Measurements from ENCODE around the gene SIDT1. TPM values are rescaled to one million over a fixed set of nuclear protein-coding genes. Genes with fewer than 3 reads are reported as not detected.
A peak's percentile ranks its signal among the peaks of the same experiment; 100 is the strongest.

Gene SIDT1
- total RNA-seq, 6 experiments from 2014 or later, result 0.25 to 0.53 (median 0.35) TPM

- Histone ChIP-seq H3K36me3 (no peaks in the 10 kb centered on the region), H3K9me3 (no peaks in the 10 kb centered on the region), H3K27me3 (no peaks in the 10 kb centered on the region), H3K27ac (no peak overlapping the region), H3K4me1 (no peaks in the 10 kb centered on the region), H3K4me3 (no peak overlapping the region)
- peak in 1 of 4 donors; percentile 60 for ATAC-seq
- intact Hi-C loops (cut with DNase I), result no loop called here
- no peak for TF ChIP-seq POLR2A (IDR thresholded peaks at IDR 0.05)
- no peak for TF ChIP-seq CTCF (IDR thresholded peaks at IDR 0.05)
- WGBS (ENCODE audit: insufficient coverage, low coverage, low lambda C conversion rate, missing lambda C conversion rate), result 77% methylated on average over 1 of the region's 1 CpG
- DNase-seq, result no peak
Measured at GRCh38 chr3:113555138-113555537, 22.8 kb downstream of the SIDT1 start.

- H3K27ac ChIP-seq, result no peak overlapping the region
- no peaks in the 10 kb centered on the region for H3K9me3 ChIP-seq
- WGBS (ENCODE audit: insufficient coverage, low coverage, low lambda C conversion rate, missing lambda C conversion rate), result 94% methylated on average over 6 of the region's 6 CpGs
- intact Hi-C loops (cut with DNase I), result no loop called here
- H3K4me3 ChIP-seq, result no peak overlapping the region
- H3K4me1 ChIP-seq, result no peaks in the 10 kb centered on the region
- ATAC-seq, result no peak
- no peak for DNase-seq
- H3K27me3 ChIP-seq, result no peaks in the 10 kb centered on the region
- no peak for TF ChIP-seq CTCF (IDR thresholded peaks at IDR 0.05)
- TF ChIP-seq POLR2A (IDR thresholded peaks at IDR 0.05), result no peak
- H3K36me3 ChIP-seq, result no peaks in the 10 kb centered on the region
Measured at GRCh38 chr3:113556316-113556945, 24.1 kb downstream of the SIDT1 start.

- Histone ChIP-seq H3K9me3 (no peaks in the 10 kb centered on the region), H3K27ac (no peak overlapping the region), H3K4me1 (no peaks in the 10 kb centered on the region), H3K36me3 (no peaks in the 10 kb centered on the region), H3K27me3 (no peaks in the 10 kb centered on the region), H3K4me3 (no peak overlapping the region)
- ATAC-seq, result no peak
- TF ChIP-seq POLR2A (IDR thresholded peaks at IDR 0.05) (no peak), CTCF (IDR thresholded peaks at IDR 0.05) (no peak)
- 94% methylated on average over 7 of the region's 7 CpGs for WGBS (ENCODE audit: insufficient coverage, low coverage, low lambda C conversion rate, missing lambda C conversion rate)
- intact Hi-C loops (cut with DNase I), result no loop called here
- no peak for DNase-seq
Measured at GRCh38 chr3:113556946-113557335, 24.6 kb downstream of the SIDT1 start.

GRCh38 chr3:113557374-113557773, 25.0 kb downstream of the SIDT1 start:
- Histone ChIP-seq H3K27ac (no peak overlapping the region), H3K27me3 (no peaks in the 10 kb centered on the region), H3K9me3 (no peaks in the 10 kb centered on the region), H3K36me3 (no peaks in the 10 kb centered on the region), H3K4me1 (no peaks in the 10 kb centered on the region), H3K4me3 (no peak overlapping the region)
- intact Hi-C loops (cut with DNase I), result no loop called here
- ATAC-seq (no peak), DNase-seq (no peak)
- no peak for TF ChIP-seq CTCF (IDR thresholded peaks at IDR 0.05)
- no peak for TF ChIP-seq POLR2A (IDR thresholded peaks at IDR 0.05)

- Histone ChIP-seq H3K4me1 (no peaks in the 10 kb centered on the region), H3K4me3 (no peak overlapping the region), H3K9me3 (no peaks in the 10 kb centered on the region), H3K27ac (no peak overlapping the region), H3K36me3 (no peaks in the 10 kb centered on the region), H3K27me3 (no peaks in the 10 kb centered on the region)
- DNase-seq, result no peak
- TF ChIP-seq CTCF (IDR thresholded peaks at IDR 0.05) (no peak), POLR2A (IDR thresholded peaks at IDR 0.05) (no peak)
- intact Hi-C loops (cut with DNase I), result no loop called here
- no peak for ATAC-seq
Measured at GRCh38 chr3:113559009-113559408, 26.7 kb downstream of the SIDT1 start.

All from right lobe of liver (tissue), 6 donors.